CD1c-positive myeloid dendritic cell (primary cell): Measurements from ENCODE around the gene NEBL.

ENCODE experiments used
- DNase-seq: peaks from one replicate; pipeline ENCODE4 v3.0.0-alpha.2; 2016; ENCODE audit errors: extremely low spot score

The NEBL gene

DNA sequence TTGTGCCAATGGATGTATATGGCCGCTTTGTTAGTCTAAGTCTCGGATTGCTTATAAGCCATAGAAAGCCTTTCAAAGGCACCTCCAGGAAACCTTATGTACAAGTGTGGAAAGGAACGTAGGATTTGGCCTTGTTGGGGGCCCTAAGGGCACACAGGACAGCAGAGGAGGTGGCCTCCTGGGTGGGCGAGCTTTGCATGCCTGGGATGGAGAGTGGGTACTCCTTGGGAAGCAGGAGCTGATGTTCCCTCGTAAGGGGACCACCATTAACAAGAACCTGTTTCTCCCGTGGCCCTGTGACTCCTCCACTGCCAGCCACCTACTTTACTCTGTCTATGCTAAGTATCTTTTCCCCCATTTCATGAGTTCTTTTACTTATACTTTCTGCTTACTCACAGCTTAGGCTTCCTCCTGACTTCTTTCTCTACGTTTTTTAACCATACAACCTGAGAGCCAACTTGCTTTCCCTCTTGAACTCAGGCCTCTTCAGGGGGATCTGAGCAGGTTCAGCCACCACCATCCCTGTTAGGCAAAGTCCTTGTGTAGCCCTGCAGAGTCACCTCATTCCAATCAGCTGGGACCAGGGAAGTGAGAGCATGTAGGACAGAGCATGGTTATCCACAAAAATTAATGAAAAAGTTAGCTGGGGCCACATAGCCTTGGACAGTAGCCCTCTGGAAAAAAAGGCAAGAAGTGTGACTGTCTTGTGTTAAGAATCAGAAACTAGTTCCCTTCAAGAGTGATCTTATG, 118.9 kb downstream of the NEBL start:
- DNase-seq, result no peak

DNA sequence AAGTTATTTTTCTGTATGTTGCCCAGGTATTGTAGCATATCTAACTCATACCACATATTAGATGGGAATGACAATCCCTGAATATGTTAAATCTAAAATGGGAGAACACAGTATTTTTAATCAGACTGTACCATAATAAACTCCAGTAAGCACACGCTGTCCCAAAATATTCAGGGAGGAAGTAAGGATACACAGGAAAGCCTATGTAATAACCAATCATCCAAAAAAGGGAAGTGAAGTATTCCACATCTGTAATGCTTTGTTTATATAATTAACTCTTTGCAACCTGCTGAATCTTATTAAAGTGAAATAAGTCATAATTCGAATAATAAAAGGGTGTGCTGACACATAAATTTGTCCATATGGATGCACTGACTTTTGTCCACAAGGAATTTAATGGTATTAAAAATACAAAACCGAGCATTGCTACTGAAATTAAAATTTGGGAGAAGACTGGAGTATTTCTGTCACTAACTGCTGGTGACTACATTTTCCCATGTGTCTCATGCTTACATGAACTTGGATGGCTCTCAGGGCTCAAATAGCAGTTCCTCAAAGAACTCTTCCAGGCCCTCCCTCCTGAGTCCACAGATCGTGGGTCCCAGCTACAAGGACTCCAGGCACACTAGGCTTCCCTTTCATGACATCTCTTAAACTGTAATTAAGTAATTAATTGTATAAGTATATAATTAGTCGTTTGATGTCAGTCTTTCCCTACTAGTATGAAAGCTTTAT, 120.6 kb downstream of the NEBL start:
- no peak for DNase-seq

DNA sequence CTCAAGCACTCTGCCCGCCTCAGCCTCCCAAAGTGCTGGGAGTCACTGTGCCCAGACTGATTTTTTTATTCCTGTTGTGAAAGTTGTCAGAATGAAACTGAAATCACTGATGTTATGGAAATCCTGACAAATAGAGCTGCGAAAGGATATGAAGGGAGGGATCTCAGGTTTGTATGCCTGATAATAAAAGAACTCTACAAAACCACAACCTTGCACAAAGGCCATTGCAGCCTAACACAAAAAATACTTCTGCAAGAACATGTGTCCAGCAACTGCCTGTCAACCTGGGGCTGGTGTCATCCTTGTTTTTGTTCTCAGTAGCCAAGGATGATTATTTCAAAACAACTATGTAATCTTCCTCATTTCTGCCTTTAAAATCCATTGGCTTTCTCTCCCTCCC, 126.1 kb downstream of the NEBL start:
- no peak for DNase-seq

DNA sequence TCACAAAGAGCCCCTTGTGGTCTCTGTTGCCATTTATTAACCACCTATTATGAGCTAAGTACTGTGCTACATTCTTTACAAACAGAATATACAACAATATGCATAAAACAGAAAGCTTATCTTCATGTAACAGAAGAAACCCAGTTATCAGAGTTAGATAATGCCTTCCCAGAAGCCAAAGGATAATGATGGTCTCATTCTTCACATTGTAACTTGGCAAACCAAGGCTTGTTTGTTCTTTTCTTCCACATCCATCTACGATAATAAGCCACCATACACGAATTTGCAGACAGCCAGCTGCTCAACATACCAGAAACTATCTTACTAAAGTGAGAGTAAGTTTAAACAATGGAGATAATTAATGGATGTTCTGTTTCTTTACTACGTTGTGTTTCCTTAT, 127.6 kb downstream of the NEBL start:
- DNase-seq, result no peak

DNA sequence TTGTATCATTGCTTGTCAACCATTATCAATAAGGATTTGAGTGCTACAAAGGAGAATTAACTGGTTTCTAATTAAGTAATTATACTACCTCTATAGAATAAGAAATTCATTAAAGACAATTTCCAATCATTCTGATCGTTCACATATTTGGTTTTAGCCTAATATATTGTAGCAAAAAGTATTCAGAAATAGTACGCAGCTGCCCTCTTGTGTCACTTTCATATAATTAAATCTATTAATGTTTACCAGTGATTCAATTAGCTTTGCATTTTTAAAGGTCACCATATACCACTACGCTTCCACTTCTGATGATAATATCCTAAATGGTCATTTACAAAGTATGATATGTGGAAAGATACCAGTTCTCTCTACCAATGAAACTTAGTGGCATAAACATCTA, 128.3 kb downstream of the NEBL start:
- DNase-seq, result no peak

DNA sequence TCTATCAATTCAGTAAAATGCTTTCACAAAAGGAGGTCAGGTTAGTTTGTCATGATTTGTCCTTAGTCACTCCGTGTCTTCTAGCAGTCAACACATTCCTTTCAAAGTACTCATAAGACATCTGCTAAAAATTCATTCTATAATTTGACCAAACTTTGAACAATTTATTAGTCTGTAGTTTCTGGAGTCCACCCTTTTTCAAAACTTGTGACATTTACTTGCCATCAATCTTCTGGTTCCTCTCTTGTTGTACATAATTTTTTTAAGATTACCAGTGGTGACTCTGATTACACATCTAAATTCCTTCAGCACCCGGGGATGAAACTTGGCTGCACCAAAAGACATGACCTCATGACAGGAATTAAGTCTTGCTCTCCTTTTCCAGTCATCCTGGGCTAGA, 130.1 kb downstream of the NEBL start:
- no peak for DNase-seq

DNA sequence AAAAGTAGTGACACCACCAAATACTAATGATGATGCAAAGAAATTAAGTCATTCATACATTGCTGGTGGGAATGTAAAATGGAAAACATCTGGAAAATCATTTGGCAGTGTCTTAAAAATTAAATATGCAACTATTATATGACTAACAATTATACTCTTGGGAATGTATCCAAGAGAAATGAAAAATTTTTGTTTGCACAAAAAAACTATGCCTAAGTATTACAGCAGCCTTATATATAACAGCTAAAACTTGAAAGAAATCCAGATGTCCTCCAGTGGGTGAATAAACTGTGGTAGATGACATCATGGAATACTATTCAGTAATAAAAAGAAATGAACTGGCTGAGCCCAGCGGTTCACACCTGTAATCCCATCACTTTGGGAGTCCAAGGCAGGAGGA, 132.0 kb downstream of the NEBL start:
- no peak for DNase-seq

DNA sequence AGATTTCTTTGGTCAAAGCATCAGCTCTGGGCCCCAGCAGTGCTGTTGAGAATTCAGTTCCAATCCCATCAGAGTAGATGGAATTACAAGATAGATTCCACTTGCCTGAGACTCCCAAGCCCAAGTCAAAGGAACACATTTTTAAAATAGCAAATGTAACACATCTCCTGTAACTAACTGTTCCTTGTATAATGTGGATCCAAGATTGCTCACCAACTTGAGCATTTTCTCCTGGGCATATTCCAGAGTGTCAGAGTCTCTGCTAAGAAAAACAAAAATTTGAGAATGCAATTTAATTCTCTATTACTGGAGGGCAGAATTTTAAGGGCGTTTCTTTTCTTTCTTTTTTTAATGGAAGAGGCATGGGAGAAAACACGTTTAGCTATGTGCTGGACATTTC, 136.7 kb downstream of the NEBL start:
- no peak for DNase-seq

DNA sequence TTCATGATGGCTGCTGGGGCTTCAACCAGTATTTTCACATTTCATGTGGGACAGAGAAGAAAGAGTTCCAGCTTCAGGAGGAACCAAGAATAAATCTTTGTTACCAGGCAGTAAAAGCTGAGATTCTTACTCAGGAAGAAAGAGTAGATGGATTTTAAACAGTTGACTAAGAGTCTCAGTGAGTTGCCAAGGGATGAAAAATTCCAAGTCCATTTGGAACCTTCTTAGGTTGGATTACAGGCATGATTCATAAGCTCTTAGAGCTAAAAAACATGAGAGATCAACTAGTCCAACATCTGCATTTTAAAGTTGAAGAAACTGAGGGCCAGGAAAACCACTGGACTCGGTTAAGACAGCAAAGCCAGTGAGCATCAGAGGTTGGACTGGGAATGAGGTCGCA, 148.6 kb downstream of the NEBL start:
- DNase-seq, result no peak

DNA sequence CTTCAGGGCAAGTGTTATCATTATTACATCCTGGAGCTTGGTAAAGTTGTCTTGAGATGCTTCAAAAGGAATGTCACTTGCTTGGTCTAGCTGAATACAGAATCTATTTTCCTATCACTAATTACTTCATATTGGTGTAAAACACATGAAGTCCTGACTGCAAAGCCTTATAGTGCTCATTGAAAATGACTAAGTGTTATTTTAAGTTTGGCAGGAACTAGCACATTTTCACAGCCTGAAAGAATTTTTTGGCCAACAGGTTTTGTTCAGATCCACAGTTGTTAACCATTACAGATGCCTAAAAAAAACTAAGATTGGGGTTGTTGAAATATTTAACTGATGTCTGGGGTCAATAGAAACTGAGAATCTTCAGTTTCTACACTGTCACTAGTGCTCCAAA, 149.3 kb downstream of the NEBL start:
- no peak for DNase-seq

DNA sequence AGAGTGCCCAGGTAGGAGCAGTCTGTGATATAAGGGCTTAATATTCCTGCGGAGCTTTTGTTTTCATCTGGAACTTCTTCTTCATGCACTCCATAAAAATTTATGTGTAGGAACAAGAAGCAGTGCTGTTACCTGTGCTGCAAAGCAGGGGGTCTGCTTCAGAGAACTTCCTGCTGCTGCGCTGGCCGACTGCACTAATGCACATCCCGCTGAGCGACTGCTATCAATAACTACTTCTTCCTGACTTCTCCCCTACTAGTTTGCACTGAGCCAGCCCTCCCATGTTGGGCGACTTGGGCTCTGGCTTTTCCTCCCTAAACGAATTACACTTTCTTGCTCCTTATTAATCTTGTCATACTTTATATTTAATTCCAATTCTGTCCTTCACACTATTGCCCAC, 150.3 kb downstream of the NEBL start:
- DNase-seq, result no peak

DNA sequence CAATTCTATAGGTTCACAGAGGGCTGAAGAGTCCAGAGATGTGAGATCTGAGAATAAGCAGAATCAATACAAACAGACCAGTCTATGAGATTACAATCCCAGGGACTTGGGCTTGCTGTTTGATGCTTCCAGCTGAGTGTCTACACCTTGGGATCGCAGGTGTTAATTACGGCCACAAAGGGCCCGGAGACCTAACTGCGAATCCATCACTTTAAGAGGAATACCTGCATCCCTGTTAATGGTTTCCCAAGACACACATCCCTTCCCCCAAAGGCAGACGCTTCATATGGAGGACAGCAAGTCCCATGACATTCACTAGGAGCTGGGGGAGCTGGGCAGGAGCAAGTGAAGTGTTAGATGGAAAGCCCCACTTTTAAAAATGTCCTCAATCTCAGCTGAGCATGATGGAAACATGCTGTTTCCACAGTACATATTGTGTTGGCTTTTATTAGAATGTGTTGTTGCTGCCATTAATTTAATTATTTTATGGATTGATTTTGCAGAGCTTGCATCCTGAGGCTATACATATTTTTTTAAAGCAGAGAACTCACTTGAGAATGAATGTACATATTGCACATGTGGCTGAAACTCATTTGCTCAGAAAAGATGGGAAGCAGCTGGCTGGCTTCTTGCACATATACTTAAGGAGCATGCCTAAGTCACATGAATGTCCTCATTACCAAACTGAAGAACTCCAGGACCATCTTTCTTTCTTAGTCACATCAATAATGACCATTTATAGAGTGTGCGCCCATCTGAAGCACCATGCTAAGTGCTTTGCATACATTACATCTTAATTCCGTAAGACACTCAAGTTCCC, 151.3 kb downstream of the NEBL start:
- DNase-seq, result no peak

DNA sequence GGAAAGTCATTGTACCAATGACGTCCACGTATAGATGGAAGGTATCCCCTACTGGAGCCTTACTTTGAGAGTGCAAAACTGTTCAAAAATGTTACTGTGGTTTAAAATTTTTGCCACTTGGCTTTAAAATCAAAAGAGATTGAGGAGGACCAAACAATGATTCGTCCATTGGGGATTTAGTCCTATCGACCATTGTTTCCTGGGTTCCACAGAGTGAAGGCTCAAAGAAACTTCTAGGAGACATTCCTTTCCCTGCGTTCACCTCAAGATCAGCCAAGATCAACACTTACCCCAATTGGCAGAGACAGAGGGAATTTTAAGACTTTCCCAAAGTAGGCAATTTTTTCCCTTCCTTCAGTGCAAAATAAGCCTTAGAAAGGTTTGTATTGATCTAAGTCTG, 152.3 kb downstream of the NEBL start:
- DNase-seq, result no peak

DNA sequence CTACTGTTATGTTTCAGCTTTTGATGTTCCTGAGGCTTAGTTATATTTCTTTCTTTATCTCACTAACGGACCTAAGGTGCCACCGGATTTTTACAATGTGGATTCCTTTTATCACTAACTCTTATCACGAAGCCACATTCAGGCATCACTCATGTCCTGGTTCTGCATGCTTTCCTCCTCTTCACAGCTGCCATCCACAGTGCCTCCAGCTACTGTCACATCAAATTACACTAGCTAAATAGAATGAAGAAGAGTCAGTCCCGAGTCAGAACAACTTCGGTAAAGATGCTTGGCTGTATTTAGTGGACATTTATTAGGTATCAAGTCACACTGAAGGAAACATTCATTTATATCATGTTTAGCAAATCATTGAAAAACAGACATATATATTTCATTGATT, 153.2 kb downstream of the NEBL start:
- DNase-seq, result no peak

DNA sequence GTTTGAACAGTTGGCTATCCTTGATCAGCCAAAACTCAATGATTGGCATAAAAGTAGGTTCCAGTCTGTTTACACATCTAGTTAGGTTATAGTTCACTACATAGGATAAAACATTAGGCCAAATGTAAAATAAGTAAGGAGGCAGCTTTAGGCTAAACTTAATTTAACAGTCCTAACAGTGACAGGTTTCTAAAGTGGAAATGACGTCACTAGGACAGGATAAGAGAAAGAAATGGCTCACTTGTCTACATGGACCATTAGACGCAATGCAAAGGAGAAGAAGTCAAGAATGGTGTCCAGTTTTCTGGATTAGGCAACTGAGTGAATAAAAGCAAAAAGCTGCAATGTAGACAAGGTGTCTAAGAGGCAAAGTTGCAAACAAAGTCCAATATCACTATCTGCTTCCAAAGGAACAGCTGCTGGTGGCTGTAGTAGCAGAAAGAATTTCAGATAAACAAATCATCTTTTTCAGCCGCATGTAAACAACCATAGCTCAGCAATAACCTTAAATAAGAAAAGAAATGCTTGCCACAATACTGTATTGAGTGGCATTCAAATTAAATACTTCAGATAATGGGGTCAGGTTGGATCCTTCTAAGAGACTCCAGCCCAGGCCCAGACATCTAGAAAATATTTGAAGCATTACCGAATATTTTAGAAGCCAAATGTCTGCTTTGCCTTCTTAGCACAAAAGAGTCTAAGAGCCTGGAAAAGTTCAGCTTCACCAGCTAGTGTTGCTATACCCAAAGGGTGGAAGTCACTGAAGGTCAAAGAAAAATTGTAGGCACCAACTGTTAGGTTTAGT, 154.2 kb downstream of the NEBL start:
- DNase-seq, result no peak

DNA sequence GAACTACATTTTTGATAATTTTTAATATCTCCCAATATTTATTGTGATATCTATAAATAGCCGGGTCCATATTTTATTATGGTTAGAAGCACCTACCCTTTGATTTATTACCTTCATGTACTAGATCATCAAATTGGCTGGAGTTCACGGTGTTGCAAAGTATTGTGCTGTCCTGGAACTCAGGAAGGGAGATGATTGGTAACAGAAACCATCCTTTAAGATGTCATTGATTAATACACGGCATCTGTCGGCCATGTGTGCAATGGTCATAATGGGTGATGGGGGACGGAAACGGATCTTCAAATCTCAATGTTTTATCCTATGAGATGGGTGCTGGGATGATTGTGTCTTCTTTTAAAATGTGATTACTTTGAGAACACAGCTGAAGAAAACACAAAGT, 157.0 kb downstream of the NEBL start:
- DNase-seq, result no peak

DNA sequence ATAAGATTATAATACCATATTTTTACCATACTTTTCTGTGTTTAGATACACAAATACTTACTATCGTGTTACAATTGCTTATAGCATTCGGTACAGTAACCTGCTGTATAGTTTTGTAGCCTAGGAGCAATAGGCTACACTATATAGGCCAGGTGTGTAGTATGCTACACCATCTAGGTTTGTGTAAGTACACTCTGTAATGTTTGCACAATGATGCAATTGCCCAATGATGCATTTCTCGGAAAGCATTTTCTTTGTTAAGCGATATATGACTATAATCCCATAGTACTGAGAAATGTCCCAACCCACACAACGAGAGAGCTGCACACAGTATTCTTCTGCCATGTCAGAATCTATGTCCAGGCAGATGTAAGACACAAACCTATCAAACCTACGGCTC, 160.0 kb downstream of the NEBL start:
- no peak for DNase-seq
